Peyer's patch (tissue), 4 donors: ENCODE measurements around the gene CORIN. TPM values are rescaled to one million over a fixed set of nuclear protein-coding genes. Genes with fewer than 3 reads are reported as not detected.

ENCODE experiments used
- DNase-seq, 3 donors: peaks; one replicate each; pipeline ENCODE4 v3.0.0-alpha.2; 2017 to 2019
- H3K27ac ChIP-seq, 4 donors: fragments of 200-600 bp; sonication (generic); one replicate each; pipeline ENCODE4 v1.5.1; 2016 to 2019
- H3K27me3 ChIP-seq, 2 donors: fragments of 200-600 bp; sonication (generic); one replicate each; pipeline ENCODE4 v1.5.1; 2019
- H3K36me3 ChIP-seq, 3 donors: fragments of 200-600 bp; sonication (generic); one replicate each; pipeline ENCODE4 v1.5.1; 2016 to 2019
- H3K4me1 ChIP-seq, 4 donors: fragments of 200-600 bp; sonication (generic); one replicate each; pipeline ENCODE4 v1.5.1; 2016 to 2019
- H3K4me3 ChIP-seq, 4 donors: fragments of 200-600 bp; sonication (generic); 1 replicate in 3 of 4; 2 replicates in 1 of 4; pipeline ENCODE4 v1.5.1; 2016 to 2019; ENCODE audit warnings: mild to moderate bottlenecking in 1 of 4
- H3K9me3 ChIP-seq, 4 donors: fragments of 200-600 bp; sonication (generic); one replicate each; pipeline ENCODE4 v1.5.1; 2016 to 2019; ENCODE audit warnings: mild to moderate bottlenecking in 1 of 4
- POLR2A ChIP-seq, 2 donors: fragments of 450-650 bp; IDR thresholded peaks; one replicate each; pipeline ENCODE4 v1.5.1; 2017; ENCODE audit warnings: antibody characterized with exemption in 2 of 2, mild to moderate bottlenecking in 2 of 2, moderate library complexity in 2 of 2
- total RNA-seq, 4 donors: library from RNA; depleted of rRNA; stranded (reverse); fragments of >200 nt; gene quantifications; one replicate each; pipeline ENCODE4 v1.1.0, GENCODE V29; 2016
- TF ChIP-seq, protein P1 (sequence below), 6 experiments: fragments of 450-650 bp in 4 of 6; fragments of 200-600 bp in 2 of 6; sonication (generic) in 1 of 6; IDR thresholded peaks; one replicate each; pipeline ENCODE4 v1.5.1; 2017 to 2019; ENCODE audit warnings: antibody characterized with exemption in 6 of 6, mild to moderate bottlenecking in 3 of 6, moderate library complexity in 1 of 6

Gene CORIN
- total RNA-seq, 4 donors from 2014 or later: 0.27 to 0.70 (median 0.57) TPM; not detected in 1

DNA sequence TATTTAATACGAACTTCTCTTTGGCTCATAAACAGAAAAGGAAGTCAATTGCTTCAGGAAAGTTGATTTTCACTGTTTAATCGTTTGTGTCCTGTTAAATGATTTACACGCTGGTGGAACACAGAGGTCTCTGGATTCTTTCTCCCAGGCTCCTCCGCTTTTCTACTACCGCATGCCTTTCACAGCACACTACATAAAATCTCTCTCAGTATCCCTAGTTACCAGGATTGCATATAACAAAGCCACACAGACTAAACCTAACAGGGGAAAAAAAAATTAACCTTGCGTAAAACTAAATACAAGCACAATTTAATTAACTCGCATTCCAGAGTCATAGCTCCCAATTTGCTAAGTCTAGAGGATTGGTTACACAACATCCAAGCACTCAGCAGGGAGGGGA is 133.9 kb downstream of the CORIN start:
- Histone ChIP-seq H3K9me3 (no peaks in the 10 kb centered on the region), H3K4me3 (no peak overlapping the region), H3K4me1 (no peaks in the 10 kb centered on the region), H3K27me3 (no peaks in the 10 kb centered on the region), H3K27ac (no peak overlapping the region), H3K36me3 (no peaks in the 10 kb centered on the region)
- DNase-seq: no peak
- no peak for TF ChIP-seq POLR2A (IDR thresholded peaks at IDR 0.05)
- TF ChIP-seq, protein P1, sequence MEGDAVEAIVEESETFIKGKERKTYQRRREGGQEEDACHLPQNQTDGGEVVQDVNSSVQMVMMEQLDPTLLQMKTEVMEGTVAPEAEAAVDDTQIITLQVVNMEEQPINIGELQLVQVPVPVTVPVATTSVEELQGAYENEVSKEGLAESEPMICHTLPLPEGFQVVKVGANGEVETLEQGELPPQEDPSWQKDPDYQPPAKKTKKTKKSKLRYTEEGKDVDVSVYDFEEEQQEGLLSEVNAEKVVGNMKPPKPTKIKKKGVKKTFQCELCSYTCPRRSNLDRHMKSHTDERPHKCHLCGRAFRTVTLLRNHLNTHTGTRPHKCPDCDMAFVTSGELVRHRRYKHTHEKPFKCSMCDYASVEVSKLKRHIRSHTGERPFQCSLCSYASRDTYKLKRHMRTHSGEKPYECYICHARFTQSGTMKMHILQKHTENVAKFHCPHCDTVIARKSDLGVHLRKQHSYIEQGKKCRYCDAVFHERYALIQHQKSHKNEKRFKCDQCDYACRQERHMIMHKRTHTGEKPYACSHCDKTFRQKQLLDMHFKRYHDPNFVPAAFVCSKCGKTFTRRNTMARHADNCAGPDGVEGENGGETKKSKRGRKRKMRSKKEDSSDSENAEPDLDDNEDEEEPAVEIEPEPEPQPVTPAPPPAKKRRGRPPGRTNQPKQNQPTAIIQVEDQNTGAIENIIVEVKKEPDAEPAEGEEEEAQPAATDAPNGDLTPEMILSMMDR (IDR thresholded peaks at IDR 0.05): no peak

GRCh38 chr4:47703008-47703407 is 134.9 kb downstream of the CORIN start:
- DNase-seq: no peak
- TF ChIP-seq POLR2A (IDR thresholded peaks at IDR 0.05): no peak
- TF ChIP-seq, protein P1 (IDR thresholded peaks at IDR 0.05): no peak
- Histone ChIP-seq H3K4me1 (no peaks in the 10 kb centered on the region), H3K9me3 (no peaks in the 10 kb centered on the region), H3K36me3 (no peaks in the 10 kb centered on the region), H3K27ac (no peak overlapping the region), H3K4me3 (no peak overlapping the region), H3K27me3 (no peaks in the 10 kb centered on the region)

DNA sequence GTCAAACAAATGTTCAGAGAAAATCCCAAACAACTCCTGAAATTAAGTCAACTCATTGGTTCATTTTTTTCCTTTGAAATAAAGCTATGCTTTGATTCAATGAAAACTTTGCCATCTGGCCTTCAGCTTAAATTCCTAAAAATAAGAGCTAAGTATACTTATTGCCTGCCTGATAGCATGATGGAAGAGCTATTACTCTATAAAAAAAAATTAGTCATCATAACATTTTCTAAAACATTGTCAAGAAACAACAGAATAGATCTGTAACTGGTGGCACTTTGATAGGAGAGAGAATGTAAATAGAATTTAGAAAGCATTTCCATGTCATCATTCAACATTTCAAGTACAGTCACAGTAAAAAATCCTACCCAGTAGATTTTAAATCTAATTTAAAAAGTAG is 136.6 kb downstream of the CORIN start:
- Histone ChIP-seq H3K4me1 (no peaks in the 10 kb centered on the region), H3K36me3 (no peaks in the 10 kb centered on the region), H3K27ac (no peak overlapping the region), H3K9me3 (no peaks in the 10 kb centered on the region), H3K4me3 (no peak overlapping the region), H3K27me3 (no peaks in the 10 kb centered on the region)
- TF ChIP-seq POLR2A (IDR thresholded peaks at IDR 0.05): no peak
- TF ChIP-seq, protein P1 (IDR thresholded peaks at IDR 0.05): no peak
- no peak for DNase-seq

DNA sequence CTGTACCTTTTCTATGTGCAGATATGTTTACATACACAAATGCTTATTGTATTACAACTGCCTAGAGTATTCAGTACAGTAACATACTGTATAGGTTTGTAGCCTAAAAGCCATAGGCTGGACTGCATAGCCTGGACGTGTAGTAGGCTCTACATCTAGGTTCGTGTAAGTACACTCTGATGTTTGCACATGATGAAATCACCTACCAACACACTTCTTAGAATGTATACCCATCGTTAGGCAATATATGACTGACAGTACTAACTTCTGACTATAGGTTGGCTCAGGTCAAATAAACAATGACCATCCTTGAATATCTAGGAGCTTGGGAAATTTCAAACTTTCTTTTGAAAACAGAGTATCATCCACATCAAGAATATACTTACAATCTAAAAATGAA is 139.0 kb downstream of the CORIN start:
- no peaks in the 10 kb centered on the region for H3K36me3 ChIP-seq
- no peaks in the 10 kb centered on the region for H3K27me3 ChIP-seq
- no peaks in the 10 kb centered on the region for H3K9me3 ChIP-seq
- no peak overlapping the region for H3K4me3 ChIP-seq
- TF ChIP-seq, protein P1 (IDR thresholded peaks at IDR 0.05): no peak
- no peak for TF ChIP-seq POLR2A (IDR thresholded peaks at IDR 0.05)
- no peak for DNase-seq
- H3K27ac ChIP-seq: no peak overlapping the region
- no peaks in the 10 kb centered on the region for H3K4me1 ChIP-seq

DNA sequence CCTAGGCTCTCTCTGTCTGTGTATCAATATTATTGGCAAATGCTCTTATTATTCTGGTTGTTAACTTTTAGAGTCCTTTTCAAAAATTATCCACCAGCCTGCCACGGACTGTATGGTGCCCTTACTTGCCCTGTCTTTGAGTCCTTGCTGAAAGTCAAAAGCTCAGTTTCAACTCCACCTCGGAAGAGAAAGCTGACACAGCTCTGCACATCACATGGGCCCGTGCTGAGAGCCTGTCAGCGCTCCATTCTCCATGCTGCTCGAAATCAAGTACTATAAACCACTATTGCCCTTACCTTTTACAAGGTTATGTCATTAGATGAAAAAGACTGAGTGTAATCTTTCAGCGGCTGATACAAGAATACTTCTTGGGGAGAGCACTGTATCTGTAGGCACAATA is 141.0 kb downstream of the CORIN start:
- H3K27ac ChIP-seq: no peak overlapping the region
- H3K4me3 ChIP-seq: no peak overlapping the region
- no peaks in the 10 kb centered on the region for H3K27me3 ChIP-seq
- no peak for DNase-seq
- no peak for TF ChIP-seq POLR2A (IDR thresholded peaks at IDR 0.05)
- TF ChIP-seq, protein P1 (IDR thresholded peaks at IDR 0.05): no peak
- no peaks in the 10 kb centered on the region for H3K36me3 ChIP-seq
- no peaks in the 10 kb centered on the region for H3K9me3 ChIP-seq
- H3K4me1 ChIP-seq: no peaks in the 10 kb centered on the region

DNA sequence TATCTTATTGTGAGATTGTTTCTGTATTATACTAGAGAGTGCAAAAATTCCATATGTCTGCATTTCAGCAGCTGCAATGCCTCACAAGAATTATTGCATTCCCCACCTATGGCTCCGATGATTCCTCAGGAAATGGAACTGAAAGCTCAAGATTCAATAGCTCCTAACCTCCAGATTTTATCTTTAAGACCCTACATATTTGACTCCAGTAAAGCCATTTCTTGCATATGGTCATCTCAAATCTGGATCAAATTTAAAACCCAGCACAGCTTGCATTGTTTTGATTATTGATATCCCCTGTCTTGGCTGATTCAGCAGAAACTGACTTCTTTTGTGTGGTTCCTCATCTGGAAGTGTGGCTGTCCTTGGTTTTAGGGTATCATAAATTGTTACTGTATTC is 142.6 kb downstream of the CORIN start:
- Histone ChIP-seq H3K36me3 (no peaks in the 10 kb centered on the region), H3K27me3 (no peaks in the 10 kb centered on the region), H3K4me1 (no peaks in the 10 kb centered on the region), H3K9me3 (no peaks in the 10 kb centered on the region), H3K4me3 (no peak overlapping the region), H3K27ac (no peak overlapping the region)
- TF ChIP-seq POLR2A (IDR thresholded peaks at IDR 0.05): no peak
- TF ChIP-seq, protein P1 (IDR thresholded peaks at IDR 0.05): no peak
- DNase-seq: no peak
